HCT116 (cell line): Measurements from ENCODE around the gene CCDC187. TPM values are rescaled to one million over a fixed set of nuclear protein-coding genes. Genes with fewer than 3 reads are reported as not detected.

Source experiments
- ATAC-seq: fragments of 200-7000 bp; cut with Tn5 transposase; 2 replicates; pipeline ENCODE4 v1.9.1; 2020; ENCODE audit warnings: mild to moderate bottlenecking, moderate library complexity
- BruUV-seq: library from RNA; stranded (reverse); fragments of 400-500 nt; replicated peaks from 2 replicates; lab custom pipeline; 2021; lab: Mats Ljungman, UMichigan
- CTCF ChIA-PET: fragments of 300-600 bp; sonication (Branson Sonifier 250); formaldehyde crosslinking; loops from one replicate; lab custom pipeline; 2021; ENCODE audit warnings: antibody characterized with exemption; lab: Charles Lee
- POLR2A ChIA-PET: fragments of 300-600, 350-600 bp; sonication (Branson Sonifier 250); formaldehyde crosslinking; loops from one replicate; lab custom pipeline; 2021; ENCODE audit warnings: antibody characterized with exemption; lab: Charles Lee
- RAD21 ChIA-PET, 2 experiments: fragments of 300-600 bp; sonication (Branson Sonifier 250); formaldehyde crosslinking; loops; one replicate each; lab custom pipeline; 2023; ENCODE audit warnings: low total read pairs in 2 of 2; ENCODE audit not compliant: uncharacterized antibody in 2 of 2, unreplicated experiment in 2 of 2, low non-redundant PET in 1 of 2; lab: Charles Lee
- DNase-seq: peaks from one replicate; pipeline ENCODE4 v3.0.0-alpha.2; 2010; ENCODE audit warnings: low read depth, low spot score
- H2AFZ ChIP-seq: fragments of 200-600 bp; shearing (Covaris generic), sonication (generic); 2 replicates; pipeline ENCODE4 v1.6.1; 2017; ENCODE audit warnings: low read depth, mixed run types, mixed read lengths, antibody characterized with exemption, low read length; ENCODE audit not compliant: poor library complexity, severe bottlenecking
- H3K27ac ChIP-seq: 2 replicates; pipeline ENCODE4 v1.5.1; 2012; ENCODE audit warnings: low read depth, low read length
- H3K27me3 ChIP-seq: fragments of 200-600 bp; sonication (generic); 2 replicates; pipeline ENCODE4 v1.6.1; 2016; ENCODE audit warnings: mixed run types, low read length, mixed read lengths; ENCODE audit not compliant: insufficient read depth
- H3K36me3 ChIP-seq, 2 experiments: fragments of 200-500 bp in 1 of 2; fragments of 200-600 bp in 1 of 2; sonication (Bioruptor generic) in 1 of 2; sonication (generic) in 1 of 2; 2 replicates each; pipeline versions ENCODE4 v1.5.1 to v1.6.1; 2014 to 2016; ENCODE audit warnings: low read length in 2 of 2, inconsistent platforms in 1 of 2, mixed read lengths in 1 of 2, mixed run types in 1 of 2; ENCODE audit not compliant: insufficient read depth in 2 of 2, control insufficient read depth in 1 of 2
- H3K4me1 ChIP-seq, 2 experiments: fragments of 200-600 bp in 1 of 2; sonication (generic) in 1 of 2; 2 replicates each; pipeline versions ENCODE4 v1.5.1 to v1.6.1; 2012 to 2017; ENCODE audit warnings: low read length in 2 of 2, inconsistent platforms in 1 of 2, mild to moderate bottlenecking in 1 of 2, mixed read lengths in 1 of 2, mixed run types in 1 of 2, moderate library complexity in 1 of 2; ENCODE audit not compliant: insufficient read depth in 2 of 2, control insufficient read depth in 1 of 2
- H3K4me2 ChIP-seq: fragments of 200-600 bp; sonication (generic); 2 replicates; pipeline ENCODE4 v1.6.1; 2017; ENCODE audit warnings: mixed run types, low read length, mixed read lengths
- H3K4me3 ChIP-seq, 2 experiments: fragments of 200-600 bp in 1 of 2; sonication (generic) in 1 of 2; replicated peaks in 1 of 2; 2 replicates each; pipeline ENCODE4 v1.5.1; 2011 to 2016; ENCODE audit warnings: low read length in 2 of 2, control low read depth in 1 of 2, low read depth in 1 of 2, mild to moderate bottlenecking in 1 of 2, mixed read lengths in 1 of 2, mixed run types in 1 of 2
- H3K79me2 ChIP-seq: fragments of 200-600 bp; sonication (generic); 2 replicates; pipeline ENCODE4 v1.6.1; 2017; ENCODE audit warnings: mild to moderate bottlenecking, mixed run types, low read length, moderate library complexity, mixed read lengths; ENCODE audit not compliant: insufficient read depth
- H3K9ac ChIP-seq: fragments of 200-600 bp; sonication (generic); 2 replicates; pipeline ENCODE4 v1.6.1; 2016; ENCODE audit warnings: low read length, mixed read lengths
- H3K9me2 ChIP-seq: fragments of 200-600 bp; sonication (generic), shearing (Covaris generic); 2 replicates; pipeline ENCODE4 v1.6.1; 2017; ENCODE audit warnings: mixed run types, mild to moderate bottlenecking, moderate library complexity; ENCODE audit not compliant: insufficient read depth
- H3K9me3 ChIP-seq, 2 experiments: fragments of 200-500 bp in 1 of 2; fragments of 200-600 bp in 1 of 2; sonication (Bioruptor generic) in 1 of 2; sonication (generic) in 1 of 2; 2 replicates each; pipeline ENCODE4 v1.6.1; 2014 to 2017; ENCODE audit warnings: low read length in 2 of 2, mixed read lengths in 2 of 2, inconsistent platforms in 1 of 2, low read depth in 1 of 2, mild to moderate bottlenecking in 1 of 2, mixed run types in 1 of 2, moderate library complexity in 1 of 2; ENCODE audit not compliant: control insufficient read depth in 1 of 2, insufficient read depth in 1 of 2
- H4K20me1 ChIP-seq: fragments of 200-600 bp; sonication (generic), shearing (Covaris generic); 2 replicates; pipeline ENCODE4 v1.6.1; 2017; ENCODE audit warnings: mixed run types, mild to moderate bottlenecking, moderate library complexity; ENCODE audit not compliant: insufficient read depth
- ATF3 ChIP-seq: IDR thresholded peaks from 2 replicates; pipeline ENCODE4 v1.6.1; 2012
- CEBPB ChIP-seq: IDR thresholded peaks from 2 replicates; pipeline ENCODE4 v1.6.1; 2012; ENCODE audit warnings: low read depth
- EZH2phosphoT487 ChIP-seq: fragments of 200-600 bp; IDR thresholded peaks from 2 replicates; pipeline ENCODE4 v1.6.1; 2018; ENCODE audit warnings: antibody characterized with exemption, borderline replicate concordance
- FOSL1 ChIP-seq: IDR thresholded peaks from 2 replicates; pipeline ENCODE4 v1.6.1; 2012; ENCODE audit warnings: low read depth
- JUND ChIP-seq: IDR thresholded peaks from 2 replicates; pipeline ENCODE4 v1.6.1; 2012
- MAX ChIP-seq: IDR thresholded peaks from 2 replicates; pipeline ENCODE4 v1.6.1; 2012
- POLR2AphosphoS5 ChIP-seq: IDR thresholded peaks from 2 replicates; pipeline ENCODE4 v1.6.1; 2011; ENCODE audit warnings: mild to moderate bottlenecking, low read depth, low read length, moderate library complexity
- SRF ChIP-seq: IDR thresholded peaks from 2 replicates; pipeline ENCODE4 v1.6.1; 2012; ENCODE audit warnings: low read depth
- TCF7L2 ChIP-seq: IDR thresholded peaks from 2 replicates; pipeline ENCODE4 v1.7.0; 2011; ENCODE audit warnings: borderline replicate concordance, inconsistent platforms; ENCODE audit not compliant: insufficient read depth, insufficient read length; ENCODE audit errors: extremely low read depth
- YY1 ChIP-seq: IDR thresholded peaks from 2 replicates; pipeline ENCODE4 v1.6.1; 2011; ENCODE audit warnings: low read length, low read depth, moderate library complexity, mild to moderate bottlenecking; ENCODE audit not compliant: insufficient replicate concordance; ENCODE audit errors: extremely low read depth
- ZFX ChIP-seq: fragments of 450-650 bp; IDR thresholded peaks from 2 replicates; pipeline ENCODE4 v1.6.1; 2017
- ZNF274 ChIP-seq: fragments of 200-500 bp; sonication (Bioruptor generic); IDR thresholded peaks from 2 replicates; pipeline ENCODE4 v1.6.1; 2014; ENCODE audit warnings: mild to moderate bottlenecking, low read depth, low read length, inconsistent platforms
- intact Hi-C: fragments of 100-400 bp; cut with micrococcal nuclease; formaldehyde crosslinking; loops from 2 replicates; pipeline ENCODE4 v1.10.0; 2022
- total RNA-seq: library from RNA; stranded (reverse); gene quantifications from one replicate; pipeline ENCODE4 v1.2.1, GENCODE V29; 2021; ENCODE audit not compliant: unreplicated experiment
- TF ChIP-seq, protein P1 (sequence below): IDR thresholded peaks from 2 replicates; pipeline ENCODE4 v1.6.1; 2011; ENCODE audit warnings: mild to moderate bottlenecking, low read length, moderate library complexity; ENCODE audit not compliant: insufficient replicate concordance; ENCODE audit errors: extremely low read depth
- TF ChIP-seq, protein P2 (sequence below): IDR thresholded peaks from 2 replicates; pipeline ENCODE4 v1.6.1; 2012; ENCODE audit warnings: low read depth
- TF ChIP-seq, protein P3 (sequence below), 3 experiments: fragments of 200-600 bp in 1 of 3; sonication (generic) in 1 of 3; IDR thresholded peaks in 2 of 3; conservative IDR thresholded peaks in 1 of 3; 2 replicates each; pipeline ENCODE4 v1.5.1; 2012 to 2017; ENCODE audit warnings: low read depth in 2 of 3, low read length in 2 of 3, antibody characterized with exemption in 1 of 3, borderline replicate concordance in 1 of 3, control low read depth in 1 of 3, mild to moderate bottlenecking in 1 of 3, mixed read lengths in 1 of 3, mixed run types in 1 of 3, moderate library complexity in 1 of 3; ENCODE audit not compliant: insufficient read depth in 1 of 3

Gene CCDC187
- total RNA-seq, 1 experiment from 2014 or later, result 4.6 TPM

DNA sequence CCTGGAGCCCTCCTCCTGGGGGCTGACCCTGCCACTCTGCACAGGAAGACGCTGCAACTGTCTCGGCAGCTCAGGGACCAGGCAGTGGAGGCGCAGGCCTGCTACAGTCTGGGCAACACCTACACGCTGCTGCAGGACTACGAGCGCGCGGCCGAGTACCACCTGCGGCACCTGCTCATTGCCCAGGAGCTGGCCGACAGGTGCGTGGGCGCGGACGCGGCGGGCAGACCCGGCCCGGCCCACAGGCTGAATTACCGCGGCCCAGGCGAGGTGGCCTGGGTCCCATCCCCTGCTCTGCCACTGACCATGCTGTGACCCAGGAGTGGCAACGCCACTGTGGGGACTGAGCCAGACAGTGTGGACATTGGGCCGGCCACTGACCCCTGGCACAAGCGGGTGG, 34.6 kb upstream of the CCDC187 start:
- H4K20me1 ChIP-seq, result no peaks in the 10 kb centered on the region
- no peaks in the 10 kb centered on the region for H3K9me2 ChIP-seq
- no peak overlapping the region for H3K4me2 ChIP-seq
- peaks cover 6 to 14% of the 10 kb centered on the region in 2 experiments; a peak in 3 of 4 replicates for H3K4me1 ChIP-seq
- no peak overlapping the region for H3K9ac ChIP-seq
- H2AFZ ChIP-seq, result no peak overlapping the region
- no peaks in the 10 kb centered on the region for H3K27me3 ChIP-seq
- no peak overlapping the region for H3K27ac ChIP-seq
- H3K36me3 ChIP-seq, result no peaks in the 10 kb centered on the region; a peak in 1 of 4 replicates
- ChIA-PET POLR2A (no interaction called here), CTCF (no interaction called here), RAD21 (no interaction called here)
- ATAC-seq (no peak), DNase-seq (no peak)
- no peak for TF ChIP-seq ZFX
- TF ChIP-seq, protein P1, sequence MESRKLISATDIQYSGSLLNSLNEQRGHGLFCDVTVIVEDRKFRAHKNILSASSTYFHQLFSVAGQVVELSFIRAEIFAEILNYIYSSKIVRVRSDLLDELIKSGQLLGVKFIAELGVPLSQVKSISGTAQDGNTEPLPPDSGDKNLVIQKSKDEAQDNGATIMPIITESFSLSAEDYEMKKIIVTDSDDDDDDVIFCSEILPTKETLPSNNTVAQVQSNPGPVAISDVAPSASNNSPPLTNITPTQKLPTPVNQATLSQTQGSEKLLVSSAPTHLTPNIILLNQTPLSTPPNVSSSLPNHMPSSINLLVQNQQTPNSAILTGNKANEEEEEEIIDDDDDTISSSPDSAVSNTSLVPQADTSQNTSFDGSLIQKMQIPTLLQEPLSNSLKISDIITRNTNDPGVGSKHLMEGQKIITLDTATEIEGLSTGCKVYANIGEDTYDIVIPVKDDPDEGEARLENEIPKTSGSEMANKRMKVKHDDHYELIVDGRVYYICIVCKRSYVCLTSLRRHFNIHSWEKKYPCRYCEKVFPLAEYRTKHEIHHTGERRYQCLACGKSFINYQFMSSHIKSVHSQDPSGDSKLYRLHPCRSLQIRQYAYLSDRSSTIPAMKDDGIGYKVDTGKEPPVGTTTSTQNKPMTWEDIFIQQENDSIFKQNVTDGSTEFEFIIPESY, result no peak
- no peak for TF ChIP-seq FOSL1
- no peak for TF ChIP-seq ZNF274
- TF ChIP-seq, protein P2, sequence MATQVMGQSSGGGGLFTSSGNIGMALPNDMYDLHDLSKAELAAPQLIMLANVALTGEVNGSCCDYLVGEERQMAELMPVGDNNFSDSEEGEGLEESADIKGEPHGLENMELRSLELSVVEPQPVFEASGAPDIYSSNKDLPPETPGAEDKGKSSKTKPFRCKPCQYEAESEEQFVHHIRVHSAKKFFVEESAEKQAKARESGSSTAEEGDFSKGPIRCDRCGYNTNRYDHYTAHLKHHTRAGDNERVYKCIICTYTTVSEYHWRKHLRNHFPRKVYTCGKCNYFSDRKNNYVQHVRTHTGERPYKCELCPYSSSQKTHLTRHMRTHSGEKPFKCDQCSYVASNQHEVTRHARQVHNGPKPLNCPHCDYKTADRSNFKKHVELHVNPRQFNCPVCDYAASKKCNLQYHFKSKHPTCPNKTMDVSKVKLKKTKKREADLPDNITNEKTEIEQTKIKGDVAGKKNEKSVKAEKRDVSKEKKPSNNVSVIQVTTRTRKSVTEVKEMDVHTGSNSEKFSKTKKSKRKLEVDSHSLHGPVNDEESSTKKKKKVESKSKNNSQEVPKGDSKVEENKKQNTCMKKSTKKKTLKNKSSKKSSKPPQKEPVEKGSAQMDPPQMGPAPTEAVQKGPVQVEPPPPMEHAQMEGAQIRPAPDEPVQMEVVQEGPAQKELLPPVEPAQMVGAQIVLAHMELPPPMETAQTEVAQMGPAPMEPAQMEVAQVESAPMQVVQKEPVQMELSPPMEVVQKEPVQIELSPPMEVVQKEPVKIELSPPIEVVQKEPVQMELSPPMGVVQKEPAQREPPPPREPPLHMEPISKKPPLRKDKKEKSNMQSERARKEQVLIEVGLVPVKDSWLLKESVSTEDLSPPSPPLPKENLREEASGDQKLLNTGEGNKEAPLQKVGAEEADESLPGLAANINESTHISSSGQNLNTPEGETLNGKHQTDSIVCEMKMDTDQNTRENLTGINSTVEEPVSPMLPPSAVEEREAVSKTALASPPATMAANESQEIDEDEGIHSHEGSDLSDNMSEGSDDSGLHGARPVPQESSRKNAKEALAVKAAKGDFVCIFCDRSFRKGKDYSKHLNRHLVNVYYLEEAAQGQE, result no peak
- TF ChIP-seq YY1, result no peak
- TF ChIP-seq, protein P3, sequence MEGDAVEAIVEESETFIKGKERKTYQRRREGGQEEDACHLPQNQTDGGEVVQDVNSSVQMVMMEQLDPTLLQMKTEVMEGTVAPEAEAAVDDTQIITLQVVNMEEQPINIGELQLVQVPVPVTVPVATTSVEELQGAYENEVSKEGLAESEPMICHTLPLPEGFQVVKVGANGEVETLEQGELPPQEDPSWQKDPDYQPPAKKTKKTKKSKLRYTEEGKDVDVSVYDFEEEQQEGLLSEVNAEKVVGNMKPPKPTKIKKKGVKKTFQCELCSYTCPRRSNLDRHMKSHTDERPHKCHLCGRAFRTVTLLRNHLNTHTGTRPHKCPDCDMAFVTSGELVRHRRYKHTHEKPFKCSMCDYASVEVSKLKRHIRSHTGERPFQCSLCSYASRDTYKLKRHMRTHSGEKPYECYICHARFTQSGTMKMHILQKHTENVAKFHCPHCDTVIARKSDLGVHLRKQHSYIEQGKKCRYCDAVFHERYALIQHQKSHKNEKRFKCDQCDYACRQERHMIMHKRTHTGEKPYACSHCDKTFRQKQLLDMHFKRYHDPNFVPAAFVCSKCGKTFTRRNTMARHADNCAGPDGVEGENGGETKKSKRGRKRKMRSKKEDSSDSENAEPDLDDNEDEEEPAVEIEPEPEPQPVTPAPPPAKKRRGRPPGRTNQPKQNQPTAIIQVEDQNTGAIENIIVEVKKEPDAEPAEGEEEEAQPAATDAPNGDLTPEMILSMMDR (IDR thresholded peaks at IDR 0.05 in 2 of 3, conservative IDR thresholded peaks at IDR 0.05 in 1 of 3; ENCODE audit: borderline replicate concordance in 1 of 3, insufficient read depth in 1 of 3, low read depth in 2 of 3, low read length in 2 of 3), result no peak
- no peak for TF ChIP-seq ATF3
- TF ChIP-seq TCF7L2, result no peak
- no peak for TF ChIP-seq POLR2AphosphoS5
- no peak for TF ChIP-seq SRF
- no peak for TF ChIP-seq MAX
- no peak for TF ChIP-seq JUND
- no peak for TF ChIP-seq CEBPB
- TF ChIP-seq EZH2phosphoT487, result no peak
- no peak overlapping the region for H3K4me3 ChIP-seq
- no peaks in the 10 kb centered on the region for H3K79me2 ChIP-seq
- intact Hi-C loops, result loop anchor here (2.0 kb wide), 1 partner anchor 62 kb away; the partner anchor contains the start of gene SNAPC4
- no peaks in the 10 kb centered on the region for H3K9me3 ChIP-seq
- no TSS peak for BruUV-seq
